Mesendoderm (in vitro differentiated cells): ENCODE data around the gene MIA2.

Source experiments
- DNase-seq: peaks from one replicate; pipeline ENCODE4 v3.0.0; 2013
- H2AK5ac ChIP-seq: 2 replicates; pipeline ENCODE4 v1.6.1; 2013; ENCODE audit warnings: low read length, inconsistent platforms
- H2BK120ac ChIP-seq: 2 replicates; pipeline ENCODE4 v1.6.1; 2013; ENCODE audit warnings: low read depth, mild to moderate bottlenecking, low read length, moderate library complexity, mixed read lengths
- H2BK15ac ChIP-seq: replicated peaks from 2 replicates; pipeline ENCODE4 v1.6.1; 2013; ENCODE audit warnings: low read depth, mild to moderate bottlenecking, moderate library complexity
- H2BK5ac ChIP-seq: 2 replicates; pipeline ENCODE4 v1.6.1; 2013; ENCODE audit warnings: low read length, inconsistent platforms
- H3K18ac ChIP-seq: 2 replicates; pipeline ENCODE4 v1.6.1; 2013; ENCODE audit warnings: mild to moderate bottlenecking, low read length, mixed read lengths
- H3K23ac ChIP-seq: one replicate; pipeline ENCODE4 v1.6.1; 2013; ENCODE audit warnings: low read length
- H3K27ac ChIP-seq: 2 replicates; pipeline ENCODE4 v1.5.1; 2013; ENCODE audit warnings: low read depth, mild to moderate bottlenecking, inconsistent platforms, low read length, moderate library complexity
- H3K27me3 ChIP-seq: 2 replicates; pipeline ENCODE4 v1.6.1; 2013; ENCODE audit warnings: low read length, control low read depth, mild to moderate bottlenecking, inconsistent platforms; ENCODE audit not compliant: insufficient read depth, poor library complexity
- H3K36me3 ChIP-seq: 2 replicates; pipeline ENCODE4 v1.6.1; 2013; ENCODE audit warnings: low read length, inconsistent platforms; ENCODE audit not compliant: control insufficient read depth, insufficient read depth
- H3K4ac ChIP-seq: one replicate; pipeline ENCODE4 v1.6.1; 2013; ENCODE audit warnings: low read depth, mild to moderate bottlenecking, low read length, moderate library complexity
- H3K4me1 ChIP-seq: 2 replicates; pipeline ENCODE4 v1.6.1; 2013; ENCODE audit warnings: low read depth, low read length, inconsistent platforms; ENCODE audit not compliant: control insufficient read depth
- H3K4me2 ChIP-seq: 2 replicates; pipeline ENCODE4 v1.6.1; 2013; ENCODE audit warnings: low read length
- H3K4me3 ChIP-seq: 2 replicates; pipeline ENCODE4 v1.5.1; 2013; ENCODE audit warnings: mild to moderate bottlenecking, low read length
- H3K56ac ChIP-seq: one replicate; pipeline ENCODE4 v1.6.1; 2013; ENCODE audit warnings: low read length
- H3K79me1 ChIP-seq: 2 replicates; pipeline ENCODE4 v1.6.1; 2013; ENCODE audit warnings: low read length, inconsistent platforms
- H3K79me2 ChIP-seq: 2 replicates; pipeline ENCODE4 v1.6.1; 2013; ENCODE audit warnings: mild to moderate bottlenecking, low read length; ENCODE audit not compliant: control insufficient read depth, insufficient read depth
- H3K9ac ChIP-seq: 2 replicates; pipeline ENCODE4 v1.6.1; 2013; ENCODE audit warnings: low read length, inconsistent platforms
- H4K5ac ChIP-seq: one replicate; pipeline ENCODE4 v1.6.1; 2013; ENCODE audit warnings: low read length
- H4K8ac ChIP-seq: one replicate; pipeline ENCODE4 v1.6.1; 2013; ENCODE audit warnings: low read depth, mild to moderate bottlenecking, control low read depth, low read length, moderate library complexity
- WGBS: extraction: QIAGEN DNeasy Blood & Tissue Kit; methylation state at CpG from one replicate; pipeline ENCODE4 v1.1.7; 2013; ENCODE audit warnings: low lambda C conversion rate, missing lambda C conversion rate; ENCODE audit not compliant: insufficient coverage; ENCODE audit errors: extremely low coverage; 5-methylcytosine and 5-hydroxymethylcytosine counted together

Gene MIA2

GRCh38 chr14:39316830-39317553, 83.3 kb downstream of the MIA2 start:
- no peaks in the 10 kb centered on the region for H3K79me2 ChIP-seq
- DNase-seq, result no peak
- H2BK120ac ChIP-seq, result no peak overlapping the region
- no peak overlapping the region for H4K8ac ChIP-seq
- H2AK5ac ChIP-seq, result no peak overlapping the region
- H3K4ac ChIP-seq, result no peak overlapping the region
- H3K9ac ChIP-seq, result no peak overlapping the region
- H3K79me1 ChIP-seq, result no peaks in the 10 kb centered on the region
- H3K4me1 ChIP-seq, result no peaks in the 10 kb centered on the region
- no peak overlapping the region for H3K18ac ChIP-seq
- H3K4me3 ChIP-seq, result no peak overlapping the region
- no peak overlapping the region for H4K5ac ChIP-seq
- H3K27ac ChIP-seq, result no peak overlapping the region
- no peak overlapping the region for H3K56ac ChIP-seq
- no peak overlapping the region for H2BK5ac ChIP-seq
- no peak overlapping the region for H3K23ac ChIP-seq
- no CpG with 5 or more reads among the region's 8 CpGs for WGBS
- H3K4me2 ChIP-seq, result no peak overlapping the region
- no peaks in the 10 kb centered on the region for H3K36me3 ChIP-seq
- H2BK15ac ChIP-seq, result no peak overlapping the region
- no peaks in the 10 kb centered on the region for H3K27me3 ChIP-seq

GRCh38 chr14:39318574-39318973, 84.9 kb downstream of the MIA2 start:
- Histone ChIP-seq H3K4me3 (no peak overlapping the region), H3K4me2 (no peak overlapping the region), H2AK5ac (no peak overlapping the region), H3K56ac (no peak overlapping the region), H3K9ac (no peak overlapping the region), H3K79me2 (no peaks in the 10 kb centered on the region), H3K79me1 (no peaks in the 10 kb centered on the region), H4K5ac (no peak overlapping the region), H3K4me1 (no peaks in the 10 kb centered on the region), H2BK120ac (no peak overlapping the region), H4K8ac (no peak overlapping the region), H3K4ac (no peak overlapping the region), H3K27me3 (no peaks in the 10 kb centered on the region), H3K23ac (no peak overlapping the region), H2BK5ac (no peak overlapping the region), H3K18ac (no peak overlapping the region), H3K27ac (no peak overlapping the region), H2BK15ac (no peak overlapping the region), H3K36me3 (no peaks in the 10 kb centered on the region)
- DNase-seq, result no peak
- WGBS, result 100% methylated on average over 1 of the region's 2 CpGs

DNA sequence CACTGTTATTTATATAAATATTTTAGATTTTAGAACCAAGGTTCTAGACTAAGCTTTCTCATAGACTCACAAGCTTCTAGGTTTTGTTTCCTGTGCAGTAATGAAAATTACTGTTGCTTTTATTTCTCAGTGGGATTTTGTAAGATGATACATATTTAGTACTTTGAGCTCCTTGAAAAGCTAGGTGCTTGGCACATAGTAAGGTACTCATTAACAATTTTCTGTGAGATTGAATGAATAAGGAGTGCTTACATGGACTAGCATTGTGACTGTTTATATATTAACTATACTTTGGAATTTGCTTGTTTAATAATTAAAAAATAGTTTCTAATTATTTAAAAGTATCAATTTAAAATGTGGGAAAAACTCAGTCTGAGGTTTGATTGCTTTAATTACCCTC, 85.7 kb downstream of the MIA2 start:
- Histone ChIP-seq H3K9ac (no peak overlapping the region), H3K4ac (no peak overlapping the region), H3K56ac (no peak overlapping the region), H3K27ac (no peak overlapping the region), H2BK15ac (no peak overlapping the region), H3K79me2 (no peaks in the 10 kb centered on the region), H2BK120ac (no peak overlapping the region), H2BK5ac (no peak overlapping the region), H3K27me3 (no peaks in the 10 kb centered on the region), H4K5ac (no peak overlapping the region), H3K4me3 (no peak overlapping the region), H4K8ac (no peak overlapping the region), H2AK5ac (no peak overlapping the region), H3K36me3 (no peaks in the 10 kb centered on the region), H3K23ac (no peak overlapping the region), H3K79me1 (no peaks in the 10 kb centered on the region), H3K4me1 (no peaks in the 10 kb centered on the region), H3K4me2 (no peak overlapping the region), H3K18ac (no peak overlapping the region)
- DNase-seq, result no peak

- Histone ChIP-seq H3K4me1 (no peaks in the 10 kb centered on the region), H3K9ac (no peak overlapping the region), H2BK5ac (no peak overlapping the region), H3K79me1 (no peaks in the 10 kb centered on the region), H3K4me3 (no peak overlapping the region), H4K5ac (no peak overlapping the region), H3K23ac (no peak overlapping the region), H4K8ac (no peak overlapping the region), H2AK5ac (no peak overlapping the region), H3K27me3 (no peaks in the 10 kb centered on the region), H3K79me2 (no peaks in the 10 kb centered on the region), H3K56ac (no peak overlapping the region), H3K4ac (no peak overlapping the region), H3K27ac (no peak overlapping the region), H3K18ac (no peak overlapping the region), H3K36me3 (no peaks in the 10 kb centered on the region), H2BK15ac (no peak overlapping the region), H3K4me2 (no peak overlapping the region), H2BK120ac (no peak overlapping the region)
- WGBS, result no CpG with 5 or more reads among the region's 1 CpG
- DNase-seq, result no peak
Measured at GRCh38 chr14:39320318-39320717, 86.6 kb downstream of the MIA2 start.

DNA sequence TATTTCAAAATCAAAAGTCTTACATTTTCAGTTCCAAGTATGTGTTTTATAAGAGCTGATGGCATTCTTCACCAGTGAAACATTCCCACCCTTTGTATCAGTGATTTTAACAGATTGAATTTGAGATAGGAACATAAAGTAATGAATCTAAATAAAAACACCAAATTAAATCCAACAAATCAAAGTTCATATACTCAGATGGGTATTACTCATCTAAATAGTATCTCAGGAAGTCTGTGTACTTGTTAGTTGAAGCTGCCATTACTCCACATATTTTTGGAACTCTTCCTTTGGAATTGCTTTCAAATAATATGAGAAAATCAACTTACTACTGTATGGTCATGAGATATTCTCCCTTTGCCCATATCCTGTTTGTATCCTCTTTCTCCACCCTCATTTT, 89.1 kb downstream of the MIA2 start:
- Histone ChIP-seq H3K27ac (no peak overlapping the region), H2AK5ac (no peak overlapping the region), H3K36me3 (no peaks in the 10 kb centered on the region), H3K18ac (no peak overlapping the region), H4K8ac (no peak overlapping the region), H4K5ac (no peak overlapping the region), H2BK120ac (no peak overlapping the region), H3K4me2 (no peak overlapping the region), H3K79me2 (no peaks in the 10 kb centered on the region), H3K4me1 (no peaks in the 10 kb centered on the region), H3K79me1 (no peaks in the 10 kb centered on the region), H3K56ac (no peak overlapping the region), H2BK15ac (no peak overlapping the region), H3K4me3 (no peak overlapping the region), H3K27me3 (no peaks in the 10 kb centered on the region), H3K9ac (no peak overlapping the region), H3K23ac (no peak overlapping the region), H3K4ac (no peak overlapping the region), H2BK5ac (no peak overlapping the region)
- DNase-seq, result no peak

DNA sequence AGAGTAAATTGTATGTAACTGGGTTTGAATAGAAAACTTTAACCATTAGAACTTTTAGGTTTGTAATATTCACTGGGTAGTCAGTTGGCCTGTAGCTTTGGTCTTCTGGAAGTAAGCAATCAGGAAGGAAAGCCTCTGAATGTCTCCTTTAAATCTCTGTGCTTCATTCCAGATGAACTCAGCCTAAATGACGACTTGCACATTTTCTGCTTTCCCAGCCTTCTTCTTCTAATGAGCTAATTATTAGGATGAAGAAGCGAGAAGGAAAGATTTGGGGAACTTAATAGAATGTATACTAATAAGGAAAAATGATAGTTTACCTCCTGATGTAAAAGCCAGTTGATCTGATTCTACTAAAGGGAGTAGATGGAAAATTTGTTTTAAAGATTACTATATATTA, 90.4 kb downstream of the MIA2 start:
- Histone ChIP-seq H2AK5ac (no peak overlapping the region), H4K8ac (no peak overlapping the region), H3K79me1 (no peaks in the 10 kb centered on the region), H3K36me3 (no peaks in the 10 kb centered on the region), H3K56ac (no peak overlapping the region), H2BK5ac (no peak overlapping the region), H3K27me3 (no peaks in the 10 kb centered on the region), H3K9ac (no peak overlapping the region), H3K79me2 (no peaks in the 10 kb centered on the region), H3K4me3 (no peak overlapping the region), H4K5ac (no peak overlapping the region), H2BK15ac (no peak overlapping the region), H3K4ac (no peak overlapping the region), H2BK120ac (no peak overlapping the region), H3K18ac (no peak overlapping the region), H3K23ac (no peak overlapping the region), H3K4me2 (no peak overlapping the region), H3K27ac (no peak overlapping the region), H3K4me1 (no peaks in the 10 kb centered on the region)
- no CpG with 5 or more reads among the region's 2 CpGs for WGBS
- no peak for DNase-seq
